Endothelial cell of umbilical vein (primary cell): ENCODE results near the gene CD19. TPM values are rescaled to one million over a fixed set of nuclear protein-coding genes. Genes with fewer than 3 reads are reported as not detected.

ENCODE experiments used
- BruUV-seq: library from RNA; stranded (reverse); fragments of 400-500 nt; replicated peaks from 2 replicates; lab custom pipeline; 2021; lab: Mats Ljungman, UMichigan
- CTCF ChIA-PET: fragments of 300-600, 350-600 bp; sonication (Branson Sonifier 250); formaldehyde crosslinking; loops from one replicate; lab custom pipeline; 2021; ENCODE audit warnings: antibody characterized with exemption, inconsistent platforms; lab: Charles Lee
- POLR2A ChIA-PET: fragments of 300-600, 350-600 bp; sonication (Branson Sonifier 250); formaldehyde crosslinking; loops from one replicate; lab custom pipeline; 2021; ENCODE audit warnings: antibody characterized with exemption, inconsistent platforms; lab: Charles Lee
- DNase-seq: peaks from one replicate; pipeline ENCODE4 v3.0.0-alpha.2; 2011; ENCODE audit warnings: low read depth, low spot score
- FAIRE-seq: peaks from 2 replicates; lab custom pipeline; 2011; peaks lifted over from hg19 to GRCh38; lab: Jason Lieb, UNC
- H2AFZ ChIP-seq: 2 replicates; pipeline ENCODE4 v1.6.0; 2012; ENCODE audit warnings: low read depth, low read length, control low read depth, inconsistent platforms
- H3K27ac ChIP-seq: 2 replicates; pipeline ENCODE4 v1.5.1; 2011; ENCODE audit warnings: low read depth, mild to moderate bottlenecking, control low read depth, low read length, moderate library complexity; ENCODE audit not compliant: insufficient read depth
- H3K27me3 ChIP-seq, 2 experiments: 2 replicates each; pipeline versions ENCODE4 v1.6.0 to v1.6.1; 2011; ENCODE audit warnings: low read length in 2 of 2, mixed read lengths in 1 of 2; ENCODE audit not compliant: control insufficient read depth in 2 of 2, insufficient read depth in 2 of 2
- H3K36me3 ChIP-seq, 2 experiments: 2 replicates in 1 of 2; 3 replicates in 1 of 2; pipeline ENCODE4 v1.5.1; 2011; ENCODE audit warnings: low read length in 2 of 2, mild to moderate bottlenecking in 1 of 2, moderate library complexity in 1 of 2; ENCODE audit not compliant: control insufficient read depth in 2 of 2, insufficient read depth in 2 of 2; ENCODE audit errors: extremely low read depth in 1 of 2
- H3K4me1 ChIP-seq: 3 replicates; pipeline ENCODE4 v1.5.1; 2011; ENCODE audit warnings: mild to moderate bottlenecking, low read length; ENCODE audit not compliant: control insufficient read depth, insufficient read depth; ENCODE audit errors: extremely low read depth
- H3K4me2 ChIP-seq: 2 replicates; pipeline ENCODE4 v1.6.1; 2011; ENCODE audit warnings: low read length, control low read depth, mixed read lengths; ENCODE audit not compliant: insufficient read depth
- H3K4me3 ChIP-seq, 3 experiments: fragments of 200-600 bp in 1 of 3; sonication (generic), shearing (Covaris generic) in 1 of 3; replicated peaks in 1 of 3; 2 replicates each; pipeline ENCODE4 v1.5.1; 2011 to 2016; ENCODE audit warnings: control low read depth in 3 of 3, low read length in 3 of 3, mild to moderate bottlenecking in 2 of 3, inconsistent platforms in 1 of 3, low read depth in 1 of 3, moderate library complexity in 1 of 3; ENCODE audit not compliant: insufficient read depth in 1 of 3
- H3K79me2 ChIP-seq: 2 replicates; pipeline ENCODE4 v1.6.0; 2012; ENCODE audit warnings: low read length, inconsistent platforms; ENCODE audit not compliant: control insufficient read depth, insufficient read depth
- H3K9ac ChIP-seq: replicated peaks from 2 replicates; pipeline ENCODE3; 2011; ENCODE audit warnings: low read length, control low read depth; ENCODE audit not compliant: insufficient read depth; ENCODE audit errors: extremely low read depth
- H3K9me1 ChIP-seq: replicated peaks from 3 replicates; pipeline ENCODE4 v1.6.0; 2011; ENCODE audit warnings: mild to moderate bottlenecking, low read length; ENCODE audit not compliant: control insufficient read depth, insufficient read depth; ENCODE audit errors: extremely low read depth
- H3K9me3 ChIP-seq: replicated peaks from 2 replicates; pipeline ENCODE4 v1.5.1; 2012; ENCODE audit warnings: low read length, inconsistent platforms; ENCODE audit not compliant: control insufficient read depth, insufficient read depth
- H4K20me1 ChIP-seq: replicated peaks from 2 replicates; pipeline ENCODE3; 2011; ENCODE audit warnings: mild to moderate bottlenecking, low read length; ENCODE audit not compliant: control insufficient read depth, insufficient read depth; ENCODE audit errors: extremely low read depth
- CTCF ChIP-seq, 2 donors: IDR thresholded peaks; 1 replicate in 1 of 2; 2 replicates in 1 of 2; pipeline ENCODE4 v1.5.1; 2011; ENCODE audit warnings: low read length in 2 of 2, mild to moderate bottlenecking in 2 of 2, moderate library complexity in 2 of 2, control low read depth in 1 of 2, inconsistent platforms in 1 of 2, low read depth in 1 of 2; ENCODE audit not compliant: insufficient read depth in 1 of 2; ENCODE audit errors: extremely low read depth in 1 of 2
- MYC ChIP-seq: IDR thresholded peaks from one replicate; pipeline ENCODE4 v1.6.1; 2011; ENCODE audit warnings: mild to moderate bottlenecking, low read depth, low read length
- dilution Hi-C: fragments of 300-500 bp; cut with MboI; formaldehyde crosslinking; loops from one replicate; pipeline ENCODE4 v1.15.0; 2019; ENCODE audit warnings: low sequenced_read_pairs; ENCODE audit not compliant: extremely low pct_ligation_motif_present
- intact Hi-C: fragments of 100-400 bp; cut with micrococcal nuclease; formaldehyde crosslinking; loops from one replicate; pipeline ENCODE4 v1.10.0; 2022
- polyA plus RNA-seq, 4 experiments: library from polyadenylated mRNA; depleted of rRNA in 3 of 4; stranded (reverse) in 3 of 4; unstranded in 1 of 4; fragments of >200 nt; gene quantifications; 2 replicates each; pipeline versions ENCODE4 v1.2.1 to v1.2.3, GENCODE V29; 2011 to 2012; ENCODE audit warnings: missing spikeins in 1 of 4
- total RNA-seq: library from RNA; stranded (reverse); gene quantifications from 2 replicates; pipeline ENCODE4 v1.2.3, GENCODE V29; 2021

CD19 gene
- total and polyA plus RNA-seq, 2 donors (not counting 3 experiments of a cell fraction or from before 2014, with no cell fraction given) = 0.06 TPM; not detected in 1

DNA sequence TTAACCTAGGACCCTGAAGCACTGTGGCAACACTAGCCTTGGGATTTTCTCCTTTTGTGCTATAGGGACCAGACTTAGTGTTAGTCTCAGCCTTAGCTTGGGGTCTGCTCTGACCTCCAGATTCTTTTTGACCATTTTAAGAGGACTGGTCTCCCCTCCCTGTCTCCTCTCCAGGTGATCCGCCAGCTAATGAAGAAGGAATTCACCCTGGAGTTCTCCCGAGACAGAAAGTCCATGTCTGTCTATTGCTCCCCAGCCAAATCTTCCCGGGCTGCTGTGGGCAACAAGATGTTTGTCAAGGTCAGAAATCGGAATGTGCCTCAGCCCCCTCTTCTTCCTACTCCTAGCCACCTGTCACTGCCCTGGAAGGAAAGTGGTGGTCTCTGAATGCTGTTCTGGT, 33.9 kb upstream of the CD19 start:
- BruUV-seq = no TSS peak
- no peak for DNase-seq
- intact Hi-C loops (no loop called here), dilution Hi-C loops (no loop called here)
- no peak overlapping the region for H3K27ac ChIP-seq
- no peak overlapping the region for H3K4me3 ChIP-seq
- H3K4me2 ChIP-seq = no peak overlapping the region
- TF ChIP-seq MYC = no peak
- no peaks in the 10 kb centered on the region for H3K27me3 ChIP-seq
- H3K9ac ChIP-seq = no peak overlapping the region
- CTCF ChIA-PET = no interaction called here
- no peaks in the 10 kb centered on the region for H3K9me1 ChIP-seq
- H4K20me1 ChIP-seq = no peaks in the 10 kb centered on the region
- no peaks in the 10 kb centered on the region for H3K36me3 ChIP-seq
- no peaks in the 10 kb centered on the region for H3K4me1 ChIP-seq
- H3K79me2 ChIP-seq = no peaks in the 10 kb centered on the region
- no peak for FAIRE-seq
- no peaks in the 10 kb centered on the region for H3K9me3 ChIP-seq
- POLR2A ChIA-PET = no interaction called here
- H2AFZ ChIP-seq = no peak overlapping the region

GRCh38 chr16:28898266-28898665, 33.5 kb upstream of the CD19 start:
- no peak overlapping the region for H3K9ac ChIP-seq
- no peak overlapping the region for H3K27ac ChIP-seq
- H3K9me3 ChIP-seq = no peaks in the 10 kb centered on the region
- no peaks in the 10 kb centered on the region for H3K79me2 ChIP-seq
- ChIA-PET POLR2A (interaction anchor here (0.9 kb wide), 1 partner anchor 19 kb away, joined by 4 read pairs; no protein-coding TSS in a partner anchor), CTCF (interaction anchor here (1.8 kb wide), 1 partner anchor 47 kb away, joined by 4 read pairs; no protein-coding TSS in a partner anchor)
- BruUV-seq = no TSS peak
- no peaks in the 10 kb centered on the region for H3K36me3 ChIP-seq
- no peaks in the 10 kb centered on the region for H3K27me3 ChIP-seq
- DNase-seq = no peak
- H4K20me1 ChIP-seq = no peaks in the 10 kb centered on the region
- H2AFZ ChIP-seq = no peak overlapping the region
- no peak for TF ChIP-seq CTCF (IDR thresholded peaks at IDR 0.05; ENCODE audit: extremely low read depth in 1 of 2, insufficient read depth in 1 of 2, low read depth in 1 of 2, low read length in 2 of 2)
- H3K9me1 ChIP-seq = no peaks in the 10 kb centered on the region
- H3K4me3 ChIP-seq = no peak overlapping the region
- FAIRE-seq = no peak
- no peak overlapping the region for H3K4me2 ChIP-seq
- dilution Hi-C loops = no loop called here
- intact Hi-C loops = no loop called here
- H3K4me1 ChIP-seq = no peaks in the 10 kb centered on the region
